Aortic smooth muscle cell (primary cell): ENCODE measurements around the gene RSKR. TPM values are rescaled to one million over a fixed set of nuclear protein-coding genes. Genes with fewer than 3 reads are reported as not detected.

ENCODE experiments used
- total RNA-seq: library from RNA; depleted of rRNA; stranded (reverse); fragments of >200 nt; gene quantifications from 2 replicates; pipeline ENCODE4 v1.2.3, GENCODE V29; 2014

Gene RSKR
- total RNA-seq, result 5.3 and 6.5 TPM in 2 replicates

DNA sequence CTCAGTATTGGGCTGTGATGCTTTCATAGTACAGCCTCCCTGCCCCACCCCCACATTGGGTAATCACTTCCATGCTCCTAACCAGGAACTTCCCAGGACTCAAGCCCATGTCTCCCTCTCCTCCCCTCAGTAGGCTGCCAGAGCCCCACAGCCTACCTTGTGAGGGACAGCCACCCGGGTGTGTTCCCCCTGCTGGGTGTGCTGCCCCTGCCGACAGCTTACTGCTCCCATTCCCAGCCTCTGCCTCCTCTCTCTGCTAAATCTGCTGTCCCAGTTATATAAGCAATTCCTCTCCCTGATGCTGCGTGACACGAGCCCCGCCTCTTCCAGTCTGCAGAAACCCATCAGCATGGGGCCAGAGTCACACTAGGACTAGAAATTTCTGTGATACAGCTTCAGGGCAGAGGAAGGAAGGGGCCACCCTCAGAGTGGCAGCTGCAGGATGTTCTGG lies at the start of gene RSKR:
Gene RSKR (minus strand): TSS at position 255 of the 451 bp plus-strand sequence. CDS start 24 bp downstream, at position 231.

GRCh38 chr17:28661635-28662526 lies 47.9 kb upstream of the RSKR start, which contains the start of the genes SDF2 and SUPT6H:
TSS of gene SDF2 (minus strand) at chr17:28661906. CDS start at chr17:28661876, 30 bp downstream.
TSS of gene SUPT6H (plus strand) at chr17:28662205. CDS start at chr17:28673402, 11,197 bp downstream.

DNA sequence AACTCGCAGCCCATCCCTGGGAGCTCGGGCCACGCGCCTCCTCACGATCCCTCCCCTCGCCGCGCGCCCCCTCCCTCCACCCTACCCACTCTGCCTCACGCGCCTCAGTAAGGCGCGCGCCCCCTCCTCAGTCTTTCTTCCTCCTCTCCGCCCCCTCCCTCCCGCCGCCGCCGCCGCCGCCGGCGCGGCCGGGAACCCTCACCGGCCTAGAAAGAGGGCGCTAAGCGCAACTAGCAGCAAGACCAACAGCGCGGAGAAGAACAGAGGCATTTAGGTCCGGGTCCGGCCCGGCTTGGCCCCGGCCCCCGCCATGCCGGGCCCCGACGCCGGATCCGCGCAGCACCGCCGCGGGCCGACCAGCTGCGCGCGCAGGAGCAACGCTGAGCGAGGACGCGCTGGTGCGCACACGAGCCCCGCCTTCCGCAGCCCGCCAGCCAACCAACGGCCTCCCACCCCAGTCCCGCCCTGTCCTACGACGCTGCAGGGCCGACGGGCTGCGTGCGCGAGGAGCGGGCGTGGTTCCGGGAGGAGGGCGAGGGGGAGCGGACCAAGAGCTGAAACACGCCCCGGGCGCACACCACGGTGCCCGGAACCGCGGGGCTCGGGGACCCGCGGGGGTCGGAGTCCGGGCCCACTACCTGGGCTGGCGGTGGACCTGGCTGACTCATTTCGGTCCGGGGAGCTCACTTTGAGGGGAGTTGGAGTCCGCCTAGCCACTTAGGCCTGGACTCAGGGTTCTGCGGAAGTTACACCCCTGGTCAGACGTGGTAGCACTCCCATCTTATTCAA lies 31.0 kb upstream of the RSKR start, which contains the start of gene BLTP2:
Gene BLTP2 (minus strand): TSS at position 372 of the 789 bp plus-strand sequence. CDS start 102 bp downstream, at position 270.

GRCh38 chr17:28598799-28599310 lies 15.1 kb downstream of the RSKR start, which contains the start of gene SPAG5:
TSS of gene SPAG5 (minus strand) at chr17:28599025. CDS start at chr17:28598946, 79 bp downstream.

GRCh38 chr17:28576758-28577465 lies 37.1 kb downstream of the RSKR start, which contains the start of gene ALDOC:
TSS of gene ALDOC (minus strand) at chr17:28576895. CDS start at chr17:28575532, 1,363 bp downstream.

GRCh38 chr17:28571361-28572122 lies 42.4 kb downstream of the RSKR start, which contains the start of gene PIGS:
TSS of gene PIGS (minus strand) at chr17:28571524. CDS start at chr17:28571496, 28 bp downstream.

Other genes starting within 250 kb of the RSKR start
- not detected in 2 replicates for gene SEBOX, start 249.0 kb downstream of the RSKR start, total RNA-seq
- gene VTN, start 243.9 kb downstream of the RSKR start, total RNA-seq, result 0.12 and 0.53 TPM in 2 replicates
- 6.0 and 6.5 TPM in 2 replicates for gene SARM1, start 242.5 kb downstream of the RSKR start, total RNA-seq
- gene SLC46A1, start 208.0 kb downstream of the RSKR start, total RNA-seq, result 7.5 and 7.8 TPM in 2 replicates
- not detected in 2 replicates for gene SLC13A2, start 140.5 kb downstream of the RSKR start, total RNA-seq
- not detected in 2 replicates for gene FOXN1, start 107.8 kb downstream of the RSKR start, total RNA-seq
- gene UNC119, start 61.6 kb downstream of the RSKR start, total RNA-seq, result 19.2 and 19.9 TPM in 2 replicates
- 45.0 and 51.4 TPM in 2 replicates for gene PIGS, start 42.7 kb downstream of the RSKR start, total RNA-seq
- 33.3 and 33.5 TPM in 2 replicates for gene ALDOC, start 37.3 kb downstream of the RSKR start, total RNA-seq
- gene SPAG5, start 15.2 kb downstream of the RSKR start, total RNA-seq, result 21.9 and 40.0 TPM in 2 replicates
- 182 and 257 TPM in 2 replicates for gene BLTP2, start 31.0 kb upstream of the RSKR start, total RNA-seq
- 69.3 and 88.0 TPM in 2 replicates for gene SDF2, start 47.7 kb upstream of the RSKR start, total RNA-seq
- gene SUPT6H, start 48.0 kb upstream of the RSKR start, total RNA-seq, result 55.5 and 59.6 TPM in 2 replicates
- 1.1 and 2.0 TPM in 2 replicates for gene PROCA1, start 97.7 kb upstream of the RSKR start, total RNA-seq
- gene RAB34, start 103.7 kb upstream of the RSKR start, total RNA-seq, result 185 and 201 TPM in 2 replicates
- 906 and 915 TPM in 2 replicates for gene RPL23A, start 105.8 kb upstream of the RSKR start, total RNA-seq
- gene TLCD1, start 112.0 kb upstream of the RSKR start, total RNA-seq, result 3.7 and 5.7 TPM in 2 replicates
- 4.4 and 4.7 TPM in 2 replicates for gene NEK8, start 114.6 kb upstream of the RSKR start, total RNA-seq
- 18.1 and 23.9 TPM in 2 replicates for gene TRAF4, start 129.8 kb upstream of the RSKR start, total RNA-seq
- gene FAM222B, start 228.6 kb upstream of the RSKR start, total RNA-seq, result 2.4 and 2.8 TPM in 2 replicates
- gene ERAL1, start 240.8 kb upstream of the RSKR start, total RNA-seq, result 13.6 and 15.2 TPM in 2 replicates